Ascending aorta (tissue), 2 donors: ENCODE data around the gene ANKHD1. TPM values are rescaled to one million over a fixed set of nuclear protein-coding genes. Genes with fewer than 3 reads are reported as not detected.
"Not testable (repeated sequence)": the region's sequence is repeated elsewhere in the genome, so short reads cannot be mapped to it uniquely, and the experiment has no call there.

Source experiments
- DNase-seq, 2 donors: peaks; one replicate each; pipeline ENCODE4 v3.0.0-alpha.2; 2019; ENCODE audit warnings: low spot score in 2 of 2
- H3K27ac ChIP-seq, 2 donors: fragments of 200-600 bp; sonication (generic); one replicate each; pipeline ENCODE4 v1.5.1; 2016 to 2017; ENCODE audit warnings: mild to moderate bottlenecking in 1 of 2
- H3K27me3 ChIP-seq: fragments of 200-600 bp; sonication (generic); one replicate; pipeline ENCODE4 v1.5.1; 2017
- H3K36me3 ChIP-seq, 2 donors: fragments of 200-600 bp; sonication (generic); one replicate each; pipeline ENCODE4 v1.5.1; 2016
- H3K4me1 ChIP-seq, 2 donors: fragments of 200-600 bp; sonication (generic); one replicate each; pipeline ENCODE4 v1.5.1; 2016 to 2017; ENCODE audit warnings: mild to moderate bottlenecking in 1 of 2
- H3K4me3 ChIP-seq, 2 donors: fragments of 200-600 bp; sonication (generic); one replicate each; pipeline ENCODE4 v1.5.1; 2016 to 2017; ENCODE audit warnings: mild to moderate bottlenecking in 1 of 2
- H3K9me3 ChIP-seq, 2 donors: fragments of 200-600 bp; sonication (generic); one replicate each; pipeline ENCODE4 v1.5.1; 2016
- intact Hi-C: fragments of 100-400 bp; cut with DNase I; formaldehyde crosslinking; loops from one replicate; pipeline ENCODE4 v1.15.1; 2023
- total RNA-seq: library from RNA; depleted of rRNA; stranded (reverse); fragments of >200 nt; gene quantifications from one replicate; pipeline ENCODE4 v1.1.0, GENCODE V29; 2016
- TF ChIP-seq, protein P1 (sequence below), 3 experiments: fragments of 200-600 bp in 2 of 3; fragments of 450-650 bp in 1 of 3; sonication (generic) in 2 of 3; IDR thresholded peaks; one replicate each; pipeline ENCODE4 v1.5.1; 2016 to 2019; ENCODE audit warnings: antibody characterized with exemption in 3 of 3, mild to moderate bottlenecking in 1 of 3, moderate library complexity in 1 of 3

ANKHD1 gene
- total RNA-seq, 1 donor from 2014 or later, result 73.4 TPM

DNA sequence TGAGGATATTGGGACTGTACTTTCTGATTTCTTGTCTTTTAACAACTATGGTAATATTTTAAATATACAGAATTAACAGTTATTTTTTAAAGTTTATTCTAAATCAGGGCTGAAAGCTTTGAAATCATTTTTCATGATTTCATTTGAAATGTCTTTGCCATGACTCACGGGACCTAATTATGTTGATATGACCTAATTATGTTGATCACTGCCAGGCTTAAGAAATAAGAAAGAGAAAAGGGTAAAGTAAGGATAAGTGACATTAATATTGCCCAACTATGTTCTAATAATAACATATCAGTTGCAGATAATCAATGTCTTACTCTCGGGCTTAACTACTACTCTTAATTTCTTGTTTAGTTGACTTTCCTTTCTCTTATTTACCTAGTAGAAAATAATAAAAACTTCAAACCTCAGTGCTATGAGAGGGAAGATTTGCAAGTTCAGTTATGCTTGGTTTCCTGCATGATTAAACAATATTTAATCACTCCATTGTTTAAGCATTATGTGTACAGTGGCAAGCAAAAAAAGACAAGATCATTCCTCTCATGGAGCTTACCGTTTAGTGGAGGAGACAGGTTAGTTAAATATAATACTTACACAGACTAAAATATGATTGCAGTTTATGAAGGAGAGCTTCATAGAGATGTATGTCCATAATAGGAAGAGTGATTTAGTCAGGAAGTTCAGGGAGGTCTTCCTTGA is 78.8 kb downstream of the ANKHD1 start:
- H3K36me3 ChIP-seq, result peaks cover 10 to 19% of the 10 kb centered on the region in 2 donors
- no peaks in the 10 kb centered on the region for H3K27me3 ChIP-seq
- TF ChIP-seq, protein P1, sequence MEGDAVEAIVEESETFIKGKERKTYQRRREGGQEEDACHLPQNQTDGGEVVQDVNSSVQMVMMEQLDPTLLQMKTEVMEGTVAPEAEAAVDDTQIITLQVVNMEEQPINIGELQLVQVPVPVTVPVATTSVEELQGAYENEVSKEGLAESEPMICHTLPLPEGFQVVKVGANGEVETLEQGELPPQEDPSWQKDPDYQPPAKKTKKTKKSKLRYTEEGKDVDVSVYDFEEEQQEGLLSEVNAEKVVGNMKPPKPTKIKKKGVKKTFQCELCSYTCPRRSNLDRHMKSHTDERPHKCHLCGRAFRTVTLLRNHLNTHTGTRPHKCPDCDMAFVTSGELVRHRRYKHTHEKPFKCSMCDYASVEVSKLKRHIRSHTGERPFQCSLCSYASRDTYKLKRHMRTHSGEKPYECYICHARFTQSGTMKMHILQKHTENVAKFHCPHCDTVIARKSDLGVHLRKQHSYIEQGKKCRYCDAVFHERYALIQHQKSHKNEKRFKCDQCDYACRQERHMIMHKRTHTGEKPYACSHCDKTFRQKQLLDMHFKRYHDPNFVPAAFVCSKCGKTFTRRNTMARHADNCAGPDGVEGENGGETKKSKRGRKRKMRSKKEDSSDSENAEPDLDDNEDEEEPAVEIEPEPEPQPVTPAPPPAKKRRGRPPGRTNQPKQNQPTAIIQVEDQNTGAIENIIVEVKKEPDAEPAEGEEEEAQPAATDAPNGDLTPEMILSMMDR (IDR thresholded peaks at IDR 0.05), result no peak
- no peak for DNase-seq
- H3K4me3 ChIP-seq, result no peak overlapping the region
- intact Hi-C loops, result no loop called here
- H3K27ac ChIP-seq, result no peak overlapping the region
- H3K4me1 ChIP-seq, result peaks cover 0 to 11% of the 10 kb centered on the region in 2 donors
- H3K9me3 ChIP-seq, result no peaks in the 10 kb centered on the region

DNA sequence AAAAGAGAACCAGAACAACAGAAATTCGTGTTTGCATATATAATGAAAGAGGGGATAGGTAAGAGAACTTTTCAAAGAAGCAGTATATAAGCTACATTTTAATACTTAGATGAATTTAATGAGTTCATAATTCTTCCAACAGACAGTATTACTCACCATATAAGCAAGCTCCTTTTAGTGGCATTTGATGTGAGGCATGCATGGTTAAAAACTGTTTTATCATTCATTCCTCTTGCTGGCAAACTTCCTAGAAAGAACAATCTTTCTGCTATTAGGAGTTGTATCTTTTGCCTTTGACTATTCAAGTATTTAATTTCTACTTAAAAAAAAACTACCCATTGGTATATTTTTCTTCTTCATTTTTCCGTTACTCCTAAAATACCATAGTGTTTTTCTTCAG is 80.1 kb downstream of the ANKHD1 start:
- no peak for DNase-seq
- intact Hi-C loops, result no loop called here
- H3K27me3 ChIP-seq, result no peaks in the 10 kb centered on the region
- H3K27ac ChIP-seq, result no peak overlapping the region
- H3K9me3 ChIP-seq, result no peaks in the 10 kb centered on the region
- H3K4me3 ChIP-seq, result no peak overlapping the region
- H3K4me1 ChIP-seq, result peaks cover 0 to 11% of the 10 kb centered on the region in 2 donors
- TF ChIP-seq, protein P1 (IDR thresholded peaks at IDR 0.05), result no peak
- H3K36me3 ChIP-seq, result peaks cover 10 to 30% of the 10 kb centered on the region in 2 donors

DNA sequence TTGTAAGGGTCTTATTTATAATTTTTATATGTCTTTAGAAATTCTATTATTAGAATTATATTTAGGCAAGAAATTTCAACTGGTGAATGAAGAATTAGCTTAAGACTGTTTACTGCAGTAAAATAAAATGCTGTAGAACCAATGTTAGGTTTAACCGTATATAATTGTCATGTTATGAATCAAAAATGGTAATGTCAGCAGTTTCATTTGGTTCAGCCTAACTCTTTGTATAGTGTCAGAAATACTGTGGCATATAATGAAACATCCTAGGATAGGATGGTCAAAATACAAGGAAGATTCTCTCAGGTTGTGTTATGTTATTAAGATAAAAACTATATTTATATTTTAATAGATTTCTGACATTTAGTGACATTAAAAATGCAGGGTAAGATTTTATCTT is 81.4 kb downstream of the ANKHD1 start:
- Histone ChIP-seq H3K9me3 (no peaks in the 10 kb centered on the region), H3K4me3 (no peak overlapping the region), H3K36me3 (peaks cover 15 to 40% of the 10 kb centered on the region in 2 donors), H3K27ac (no peak overlapping the region), H3K27me3 (no peaks in the 10 kb centered on the region), H3K4me1 (peaks cover 0 to 11% of the 10 kb centered on the region in 2 donors)
- TF ChIP-seq, protein P1 (IDR thresholded peaks at IDR 0.05), result no peak
- no peak for DNase-seq
- intact Hi-C loops, result no loop called here

DNA sequence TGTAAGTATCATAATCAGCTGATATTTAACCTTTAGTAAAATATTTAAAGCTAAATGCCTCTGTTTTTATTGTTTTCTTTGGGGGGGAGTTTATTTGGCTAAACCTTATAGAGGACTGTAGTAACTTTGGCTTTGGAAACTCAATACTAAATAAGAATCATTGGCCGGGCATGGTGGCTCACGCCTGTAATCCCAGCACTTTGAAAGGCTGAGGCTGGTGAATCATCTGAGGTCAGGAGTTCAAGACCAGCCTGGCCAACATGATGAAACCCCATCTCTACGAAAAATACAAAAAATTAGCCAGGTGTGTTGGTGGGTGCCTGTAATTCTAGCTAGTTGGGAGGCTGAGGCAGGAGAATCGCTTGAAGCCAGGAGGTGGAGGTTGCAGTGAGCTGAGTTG is 86.5 kb downstream of the ANKHD1 start:
- intact Hi-C loops, DNase-seq, H3K4me3 ChIP-seq, H3K27me3 ChIP-seq, H3K4me1 ChIP-seq, H3K27ac ChIP-seq, H3K9me3 ChIP-seq: not testable (repeated sequence)
- peaks cover 9 to 60% of the 10 kb centered on the region in 2 donors for H3K36me3 ChIP-seq

DNA sequence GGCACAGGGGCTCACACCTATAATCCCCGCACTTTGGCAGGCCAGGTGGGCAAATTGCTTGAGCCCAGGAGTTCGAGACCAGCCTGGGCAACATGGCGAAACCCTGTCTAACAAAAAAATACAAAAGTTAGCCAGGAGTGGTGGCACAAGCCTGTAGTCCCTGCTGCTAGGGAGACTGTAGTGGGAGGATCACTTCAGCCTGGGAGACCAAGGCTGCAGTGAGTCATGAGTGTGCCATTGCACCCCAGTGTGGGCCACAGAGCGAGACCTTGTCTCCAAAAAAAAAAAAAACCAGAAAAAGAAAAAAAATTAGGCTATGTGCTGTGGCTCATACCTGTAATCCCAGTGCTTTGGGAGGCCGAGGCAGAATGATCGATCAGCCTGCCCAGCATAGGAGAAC is 87.3 kb downstream of the ANKHD1 start:
- no peak overlapping the region for H3K4me3 ChIP-seq
- intact Hi-C loops, result no loop called here
- no peaks in the 10 kb centered on the region for H3K27me3 ChIP-seq
- peaks cover 7 to 55% of the 10 kb centered on the region in 2 donors for H3K36me3 ChIP-seq
- TF ChIP-seq, protein P1 (IDR thresholded peaks at IDR 0.05), result no peak
- no peak overlapping the region for H3K27ac ChIP-seq
- H3K4me1 ChIP-seq, result no peaks in the 10 kb centered on the region
- DNase-seq, result no peak
- H3K9me3 ChIP-seq, result no peaks in the 10 kb centered on the region

DNA sequence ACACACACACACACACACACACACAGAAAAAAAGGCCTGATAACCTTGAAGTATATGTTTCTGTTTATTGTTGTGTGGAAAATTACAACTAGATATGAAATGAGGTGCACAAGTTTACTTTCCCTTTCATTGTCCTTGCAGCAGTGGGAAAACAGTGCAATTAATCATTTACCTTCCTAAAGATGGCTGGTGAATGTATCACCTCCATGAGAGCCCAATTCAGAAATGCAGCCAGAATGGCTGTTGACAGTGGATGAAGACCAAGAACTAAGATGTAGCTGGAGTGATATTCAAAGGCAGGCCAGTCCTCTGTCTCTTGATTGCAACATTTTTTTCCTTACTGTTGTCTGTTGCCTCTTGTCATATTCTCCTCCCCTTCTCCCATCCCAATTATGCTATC is 96.3 kb downstream of the ANKHD1 start:
- H3K36me3 ChIP-seq, result peaks cover 19 to 24% of the 10 kb centered on the region in 2 donors
- no peaks in the 10 kb centered on the region for H3K4me1 ChIP-seq
- no peaks in the 10 kb centered on the region for H3K27me3 ChIP-seq
- no peak for DNase-seq
- TF ChIP-seq, protein P1 (IDR thresholded peaks at IDR 0.05), result no peak
- no peak overlapping the region for H3K27ac ChIP-seq
- H3K4me3 ChIP-seq, result no peak overlapping the region
- intact Hi-C loops, result no loop called here
- no peaks in the 10 kb centered on the region for H3K9me3 ChIP-seq
